ENCODE results near the gene SLC34A2.

Gene SLC34A2

DNA sequence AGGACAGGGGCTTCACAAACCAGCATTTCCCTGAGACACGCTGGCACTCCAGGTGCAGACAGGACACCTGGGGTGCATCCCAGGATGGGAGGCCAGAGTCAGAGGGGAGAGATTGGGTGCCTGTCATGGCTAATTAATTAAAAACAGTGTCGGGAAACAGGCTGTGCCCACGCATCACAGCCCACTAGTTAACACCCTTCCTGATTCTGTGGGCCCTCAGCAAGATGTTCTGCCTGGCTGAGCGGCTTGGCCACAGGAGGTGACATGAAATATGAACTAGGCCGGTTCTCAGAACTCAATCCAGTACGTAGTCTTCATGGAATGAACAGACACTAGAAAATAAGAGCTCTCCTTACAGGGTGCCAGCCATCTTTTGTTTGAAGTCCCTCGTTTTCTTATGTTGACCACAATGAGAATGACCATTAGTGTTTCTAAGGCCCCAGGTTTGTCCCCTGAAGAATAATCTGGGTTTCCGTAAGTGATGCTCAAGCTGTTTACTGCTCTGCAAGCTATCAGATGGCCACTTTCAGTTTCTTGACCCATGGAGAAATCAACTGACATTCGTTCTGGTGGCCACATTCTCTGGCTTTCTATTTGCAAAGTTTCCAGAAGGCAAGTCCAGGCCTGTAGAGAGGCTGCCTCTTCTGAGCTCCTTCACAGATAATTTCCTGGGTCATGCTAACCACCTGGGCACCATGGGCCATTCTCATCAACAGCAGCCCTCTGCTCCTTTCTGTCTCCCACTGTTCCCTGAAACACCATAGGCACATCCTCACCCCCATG lies 72.3 kb downstream of the SLC34A2 start:
- DNase-seq = no peak
